BLaER1 (cell line): ENCODE data around the gene CPZ.

Source experiments
- H3K27ac ChIP-seq: shearing (Covaris generic); formaldehyde crosslinking; 2 replicates; pipeline ENCODE4 v1.8.1; 2022
- H3K27me3 ChIP-seq: shearing (Covaris generic); formaldehyde crosslinking; 2 replicates; pipeline ENCODE4 v1.8.1; 2022
- H3K36me3 ChIP-seq: shearing (Covaris generic); formaldehyde crosslinking; 2 replicates; pipeline ENCODE4 v1.8.1; 2022
- H3K4me1 ChIP-seq: shearing (Covaris generic); formaldehyde crosslinking; 2 replicates; pipeline ENCODE4 v1.8.1; 2022
- H3K4me2 ChIP-seq: shearing (Covaris generic); formaldehyde crosslinking; 2 replicates; pipeline ENCODE4 v1.8.1; 2022
- H3K4me3 ChIP-seq: shearing (Covaris generic); formaldehyde crosslinking; 2 replicates; pipeline ENCODE4 v1.8.1; 2022
- H3K9ac ChIP-seq: shearing (Covaris generic); formaldehyde crosslinking; 2 replicates; pipeline ENCODE4 v1.8.1; 2022
- H3K9me3 ChIP-seq: shearing (Covaris generic); formaldehyde crosslinking; 2 replicates; pipeline ENCODE4 v1.8.1; 2022
- H4K20me1 ChIP-seq: shearing (Covaris generic); formaldehyde crosslinking; 2 replicates; pipeline ENCODE4 v1.8.1; 2022
- Cebpa-rat ChIP-seq: shearing (Covaris generic); IDR thresholded peaks from 2 replicates; pipeline ENCODE4 v1.8.1; 2022

CPZ gene

DNA sequence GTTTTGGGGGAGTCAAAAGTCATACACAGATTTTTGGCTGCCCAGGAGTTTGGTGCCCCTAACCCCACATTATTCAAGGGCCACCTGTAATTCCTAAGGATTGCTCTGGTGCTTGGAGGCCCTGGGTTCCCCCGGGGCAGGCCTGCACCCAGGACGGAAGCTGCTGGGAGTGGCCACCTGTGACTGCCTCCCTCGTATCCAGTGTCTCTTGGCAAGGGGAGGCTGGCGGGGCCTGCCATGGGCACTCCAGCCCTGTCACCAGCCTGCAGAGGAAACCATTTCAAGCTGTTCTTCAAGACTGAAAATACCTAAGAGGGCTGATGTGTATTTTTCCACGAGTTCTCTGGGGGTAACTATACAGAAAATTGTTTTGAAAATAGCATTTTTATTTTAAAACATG is 36.8 kb upstream of the CPZ start:
- no peak overlapping the region for H3K27ac ChIP-seq
- peaks cover 16% of the 10 kb centered on the region for H3K4me1 ChIP-seq
- H3K27me3 ChIP-seq = peaks cover 4% of the 10 kb centered on the region; the same call in 1 of the 2 replicates
- no peak for TF ChIP-seq Cebpa-rat
- H3K4me3 ChIP-seq = no peak overlapping the region
- H4K20me1 ChIP-seq = peaks cover 2% of the 10 kb centered on the region; the same call in 1 of the 2 replicates
- H3K9me3 ChIP-seq = peaks cover 6% of the 10 kb centered on the region; the same call in 1 of the 2 replicates
- no peak overlapping the region for H3K9ac ChIP-seq
- H3K4me2 ChIP-seq = no peak overlapping the region
- no peaks in the 10 kb centered on the region for H3K36me3 ChIP-seq

DNA sequence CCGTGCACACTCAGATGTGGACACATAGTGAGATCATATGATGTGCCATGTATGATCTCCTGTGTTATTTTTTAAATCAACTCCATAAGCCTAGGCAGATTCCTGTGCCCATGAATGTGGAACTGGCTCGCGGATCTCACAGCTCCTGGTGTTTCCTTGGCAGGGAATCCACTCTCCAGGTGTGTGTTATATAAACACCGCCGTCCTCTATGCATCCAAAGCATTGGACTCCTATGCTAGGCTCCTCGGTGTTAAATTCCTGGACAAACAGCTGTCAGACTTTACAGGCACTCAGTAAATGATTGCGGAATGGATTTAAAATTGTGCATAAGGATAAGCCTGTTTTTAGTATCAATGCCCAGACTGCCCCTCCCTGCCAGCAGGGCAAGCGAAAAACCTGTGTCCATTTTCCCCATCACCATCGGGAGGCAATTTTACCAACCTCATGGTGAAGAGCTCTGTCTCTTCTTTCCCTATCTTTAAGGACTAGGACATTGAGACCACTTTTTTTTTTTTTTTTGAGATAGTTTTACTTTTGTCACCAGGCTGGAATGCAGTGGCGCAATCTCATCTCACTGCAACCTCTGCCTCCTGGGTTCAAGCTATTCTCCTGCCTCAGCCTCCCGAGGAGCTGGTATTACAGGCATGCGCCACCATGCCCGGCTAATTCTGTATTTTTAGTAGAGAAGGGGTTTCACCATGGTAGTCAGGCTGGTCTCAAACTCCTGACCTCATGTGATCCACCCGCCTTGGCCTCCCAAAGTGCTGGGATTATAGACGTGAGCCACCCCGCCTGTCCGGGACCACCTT is 36.0 kb upstream of the CPZ start:
- H3K4me2 ChIP-seq = no peak overlapping the region
- H3K27me3 ChIP-seq = no peaks in the 10 kb centered on the region; the same call in 1 of the 2 replicates
- no peaks in the 10 kb centered on the region for H3K36me3 ChIP-seq
- peaks cover 24% of the 10 kb centered on the region for H3K4me1 ChIP-seq
- peaks cover 2% of the 10 kb centered on the region; the same call in 1 of the 2 replicates for H3K9me3 ChIP-seq
- no peaks in the 10 kb centered on the region; the same call in 1 of the 2 replicates for H4K20me1 ChIP-seq
- no peak overlapping the region for H3K9ac ChIP-seq
- H3K27ac ChIP-seq = no peak overlapping the region
- TF ChIP-seq Cebpa-rat = 0 out of 2 replicates have a peak, but pooled peaks have one; percentile 16
- no peak overlapping the region for H3K4me3 ChIP-seq

DNA sequence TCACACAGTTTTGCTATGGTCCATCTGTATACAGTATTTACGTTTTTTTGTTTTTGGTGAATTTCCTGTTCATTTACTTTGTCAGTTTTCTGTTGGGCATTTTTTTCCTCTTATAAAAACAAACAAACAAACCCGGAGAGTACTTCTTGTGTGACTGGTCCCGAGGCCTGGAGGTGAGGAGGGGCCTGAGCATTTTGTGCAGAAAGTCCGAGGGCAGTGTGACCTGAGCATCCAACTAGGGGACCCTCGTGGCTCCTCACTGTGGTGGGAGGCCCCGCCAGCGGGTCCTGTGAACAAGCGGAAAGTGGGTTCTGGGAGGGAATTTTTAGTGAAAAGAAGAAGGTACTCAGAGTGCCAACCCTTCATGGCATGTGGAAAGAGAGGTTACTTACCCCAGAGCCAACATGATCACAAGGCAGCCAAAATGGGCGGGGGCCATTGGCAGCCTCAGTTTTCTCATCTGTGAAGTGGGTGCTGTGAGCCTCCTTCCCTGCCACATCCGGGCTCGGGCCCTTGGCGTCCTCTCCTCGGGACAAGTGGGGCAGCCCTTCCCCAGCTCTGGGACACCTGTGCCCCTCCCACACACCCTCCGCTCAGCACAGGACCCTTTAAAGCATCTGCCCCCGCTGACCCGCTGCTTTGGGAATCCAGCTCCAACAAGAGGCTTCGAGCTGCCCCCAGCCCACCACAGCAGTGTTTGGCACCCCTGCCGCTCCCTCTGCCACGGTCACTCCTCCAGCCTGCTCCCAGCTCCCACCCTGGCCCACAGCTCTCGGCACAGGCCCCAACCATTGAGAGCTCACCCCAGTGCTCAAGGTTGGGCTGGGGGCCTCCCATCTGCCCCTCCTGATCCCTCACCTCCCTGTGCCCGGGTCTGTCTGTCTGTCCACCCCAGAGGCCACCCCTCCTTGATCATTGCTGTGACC is 35.2 kb upstream of the CPZ start:
- Histone ChIP-seq H3K9me3 (no peaks in the 10 kb centered on the region), H3K9ac (no peak overlapping the region), H3K36me3 (no peaks in the 10 kb centered on the region), H3K4me1 (peaks cover 33% of the 10 kb centered on the region), H3K27me3 (no peaks in the 10 kb centered on the region; the same call in 1 of the 2 replicates), H3K27ac (no peak overlapping the region), H3K4me2 (no peak overlapping the region), H3K4me3 (no peak overlapping the region), H4K20me1 (no peaks in the 10 kb centered on the region; the same call in 1 of the 2 replicates)
- TF ChIP-seq Cebpa-rat = no peak

GRCh38 chr4:8558080-8558960 is 34.2 kb upstream of the CPZ start:
- Histone ChIP-seq H3K27me3 (no peaks in the 10 kb centered on the region; the same call in 1 of the 2 replicates), H3K27ac (no peak overlapping the region), H4K20me1 (no peaks in the 10 kb centered on the region), H3K9ac (no peak overlapping the region), H3K36me3 (no peaks in the 10 kb centered on the region), H3K4me2 (no peak overlapping the region), H3K9me3 (no peaks in the 10 kb centered on the region), H3K4me3 (no peak overlapping the region), H3K4me1 (peaks cover 33% of the 10 kb centered on the region)
- TF ChIP-seq Cebpa-rat = no peak

DNA sequence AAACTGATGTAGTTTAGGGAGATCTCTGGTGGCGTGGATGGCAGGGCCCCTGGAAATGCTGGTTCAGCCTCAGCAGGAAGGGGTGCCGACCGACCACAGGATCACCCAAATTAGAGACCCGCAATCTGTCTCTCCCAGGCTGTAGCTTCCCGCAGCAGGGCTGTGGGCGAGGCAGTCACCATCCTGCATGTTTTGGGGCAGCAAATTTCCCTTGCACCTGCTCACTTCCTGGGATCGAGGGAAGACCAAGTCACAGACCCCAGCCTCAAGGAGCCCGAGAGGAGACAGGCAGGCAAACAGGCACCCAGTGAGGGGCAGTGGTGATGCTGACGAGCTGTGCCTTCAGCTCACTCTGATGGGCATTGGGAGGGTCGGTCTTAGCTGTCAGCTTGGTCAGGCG is 33.6 kb upstream of the CPZ start:
- H3K9ac ChIP-seq = no peak overlapping the region
- no peaks in the 10 kb centered on the region for H3K9me3 ChIP-seq
- no peak overlapping the region for H3K4me3 ChIP-seq
- TF ChIP-seq Cebpa-rat = no peak
- H4K20me1 ChIP-seq = no peaks in the 10 kb centered on the region
- no peaks in the 10 kb centered on the region for H3K36me3 ChIP-seq
- peaks cover 29% of the 10 kb centered on the region for H3K4me1 ChIP-seq
- no peak overlapping the region for H3K4me2 ChIP-seq
- no peak overlapping the region for H3K27ac ChIP-seq
- no peaks in the 10 kb centered on the region; the same call in 1 of the 2 replicates for H3K27me3 ChIP-seq

DNA sequence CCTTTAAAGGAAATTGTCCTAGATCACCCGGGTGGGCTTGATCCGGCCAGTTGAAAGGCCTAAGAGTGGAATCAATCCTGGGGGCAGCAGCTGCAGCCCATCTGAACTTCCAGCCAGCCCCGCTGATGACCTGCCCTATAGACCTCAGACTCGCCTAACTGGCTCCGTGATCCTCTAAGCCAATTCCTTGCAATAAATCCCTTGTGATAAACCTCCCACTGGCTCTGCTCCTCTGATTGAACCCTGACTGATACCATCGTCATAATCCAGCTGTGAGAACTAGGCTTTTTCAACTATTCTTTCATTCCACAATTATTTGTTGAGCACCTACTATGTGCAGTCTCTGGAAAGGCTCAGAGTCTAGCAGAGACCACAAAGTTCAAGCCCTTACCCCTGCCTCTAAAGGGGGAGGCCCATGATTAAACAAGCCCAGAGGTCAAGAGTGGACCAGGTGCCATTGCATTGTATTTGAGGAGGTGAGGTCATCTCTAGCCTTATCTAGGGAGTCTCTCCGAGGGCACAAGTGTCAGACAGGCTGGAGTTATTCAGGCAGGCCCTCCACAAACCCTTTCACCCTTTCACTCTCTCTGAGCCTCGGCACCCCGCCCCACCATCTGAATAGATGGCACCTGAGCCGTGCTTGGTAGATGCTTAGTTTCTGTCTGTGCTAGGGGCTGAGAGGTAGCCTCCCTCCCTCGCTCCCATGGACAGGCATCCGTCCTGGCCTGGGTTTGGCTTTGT is 32.9 kb upstream of the CPZ start:
- no peaks in the 10 kb centered on the region for H3K36me3 ChIP-seq
- H3K4me1 ChIP-seq = peaks cover 27% of the 10 kb centered on the region
- no peak overlapping the region for H3K9ac ChIP-seq
- no peaks in the 10 kb centered on the region for H4K20me1 ChIP-seq
- peak overlapping the region; percentile 87 for H3K4me2 ChIP-seq
- no peaks in the 10 kb centered on the region for H3K9me3 ChIP-seq
- no peak for TF ChIP-seq Cebpa-rat
- no peak overlapping the region for H3K27ac ChIP-seq
- H3K4me3 ChIP-seq = no peak overlapping the region
- H3K27me3 ChIP-seq = no peaks in the 10 kb centered on the region; the same call in 1 of the 2 replicates

DNA sequence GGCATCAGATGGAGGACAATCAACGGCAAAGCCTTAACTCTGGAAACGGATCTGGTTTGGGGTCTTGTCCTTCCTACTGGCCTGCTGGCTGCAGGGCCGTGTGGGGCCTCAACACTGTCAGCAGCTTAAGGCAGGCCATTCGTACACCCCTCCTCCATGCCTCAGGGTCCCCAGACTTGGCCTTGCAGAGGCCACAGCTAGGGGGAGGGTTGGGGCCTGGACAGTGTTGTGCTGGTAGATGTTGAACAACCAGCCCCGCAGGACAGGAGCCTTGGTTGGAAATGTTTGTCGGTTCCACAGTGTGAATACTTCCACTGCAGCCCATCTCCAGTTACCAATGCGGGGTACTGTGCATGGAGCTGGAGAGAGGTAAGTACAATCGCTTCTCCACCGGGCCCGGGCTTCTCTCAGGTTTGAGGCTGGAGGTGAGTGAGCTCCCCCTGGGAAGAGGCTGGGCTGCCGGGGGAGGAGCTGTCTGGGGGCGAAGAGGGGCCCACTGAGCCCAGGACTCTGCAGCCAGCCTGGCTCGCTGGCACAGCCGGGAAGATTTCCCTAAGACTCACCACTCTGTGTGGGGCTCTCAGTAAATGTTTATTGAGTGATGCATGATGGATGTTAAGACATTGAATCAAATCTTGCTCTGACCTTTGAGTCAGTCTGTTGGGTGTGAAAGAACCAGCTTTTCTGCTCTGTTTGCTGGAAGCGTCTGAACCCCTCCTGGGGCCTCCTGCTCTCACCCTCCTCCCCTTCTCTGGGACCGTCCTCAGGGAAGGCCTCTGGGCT is 32.1 kb upstream of the CPZ start:
- H3K27me3 ChIP-seq = no peaks in the 10 kb centered on the region; the same call in 1 of the 2 replicates
- peaks cover 27% of the 10 kb centered on the region for H3K4me1 ChIP-seq
- H3K27ac ChIP-seq = no peak overlapping the region
- H3K9me3 ChIP-seq = no peaks in the 10 kb centered on the region
- H3K4me3 ChIP-seq = no peak overlapping the region
- H4K20me1 ChIP-seq = no peaks in the 10 kb centered on the region
- peak overlapping the region; percentile 87 for H3K4me2 ChIP-seq
- peak overlapping the region; percentile 16; the same call in 1 of the 2 replicates for H3K9ac ChIP-seq
- TF ChIP-seq Cebpa-rat = no peak
- no peaks in the 10 kb centered on the region for H3K36me3 ChIP-seq

GRCh38 chr4:8564595-8564994 is 28.0 kb upstream of the CPZ start:
- Histone ChIP-seq H4K20me1 (no peaks in the 10 kb centered on the region), H3K27ac (no peak overlapping the region), H3K4me2 (no peak overlapping the region), H3K4me3 (no peak overlapping the region), H3K9me3 (no peaks in the 10 kb centered on the region), H3K9ac (no peak overlapping the region), H3K4me1 (peaks cover 27% of the 10 kb centered on the region), H3K36me3 (no peaks in the 10 kb centered on the region), H3K27me3 (no peaks in the 10 kb centered on the region; the same call in 1 of the 2 replicates)
- TF ChIP-seq Cebpa-rat = no peak
